MM.1S (cell line): ENCODE data around the gene PSD.

Source experiments
- CTCF ChIP-seq: fragments of 300-600 bp; sonication (generic); IDR thresholded peaks from 2 replicates; pipeline ENCODE4 v1.5.1; 2016; ENCODE audit warnings: antibody characterized with exemption, low read length, mixed read lengths
- EZH2 ChIP-seq: fragments of 300-600 bp; sonication (generic); optimal IDR thresholded peaks from 2 replicates; pipeline ENCODE3; 2017; ENCODE audit warnings: low read depth, mild to moderate bottlenecking, antibody characterized with exemption, low read length, mixed read lengths

- TF ChIP-seq CTCF (no peak), EZH2 (no peak)
Measured at GRCh38 chr10:102444851-102445250, 26.3 kb upstream of the PSD start.
